Measurements from ENCODE around the gene CAPNS2. TPM values are rescaled to one million over a fixed set of nuclear protein-coding genes. Genes with fewer than 3 reads are reported as not detected.
A peak's percentile ranks its signal among the peaks of the same experiment; 100 is the strongest.
"Not testable (repeated sequence)": the region's sequence is repeated elsewhere in the genome, so short reads cannot be mapped to it uniquely, and the experiment has no call there.

CAPNS2 gene
- total and polyA plus RNA-seq, 8 donors: 0.19 to 0.32 TPM; not detected in 6

GRCh38 chr16:55592306-55592705 lies 25.8 kb downstream of the CAPNS2 start:
- no peak overlapping the region for H3K27ac ChIP-seq
- H3K4me1 ChIP-seq: no peaks in the 10 kb centered on the region
- no peaks in the 10 kb centered on the region for H3K36me3 ChIP-seq
- intact Hi-C loops (cut with DNase I): no loop called here
- DNase-seq (no peak), FAIRE-seq (no peak), ATAC-seq (no peak)
- H3K4me3 ChIP-seq: no peak overlapping the region
- H3K9me3 ChIP-seq: no peaks in the 10 kb centered on the region
- no peak for TF ChIP-seq CTCF (IDR thresholded peaks at IDR 0.05)
- no peaks in the 10 kb centered on the region for H3K27me3 ChIP-seq

GRCh38 chr16:55597928-55598327 lies 31.4 kb downstream of the CAPNS2 start:
- H3K9me3 ChIP-seq: no peaks in the 10 kb centered on the region
- TF ChIP-seq CTCF (IDR thresholded peaks at IDR 0.05): no peak
- no peak for FAIRE-seq
- WGBS, 2 donors: 19 to 26% methylated on average over 4 of the region's 4 CpGs
- H3K27ac ChIP-seq: no peak overlapping the region
- H3K27me3 ChIP-seq: no peaks in the 10 kb centered on the region
- intact Hi-C loops (cut with DNase I): no loop called here
- ATAC-seq: no peak
- H3K4me3 ChIP-seq: no peak overlapping the region
- H3K4me1 ChIP-seq: no peaks in the 10 kb centered on the region
- H3K36me3 ChIP-seq: no peaks in the 10 kb centered on the region
- DNase-seq: no peak

- FAIRE-seq: no peak
- peak in 1 of 4 donors; percentile 40 for ATAC-seq
- no peak for TF ChIP-seq CTCF (IDR thresholded peaks at IDR 0.05)
- 39 to 40% methylated on average over 4 of the region's 4 CpGs for WGBS, 2 donors
- Histone ChIP-seq H3K27me3 (no peaks in the 10 kb centered on the region), H3K4me3 (no peak overlapping the region), H3K27ac (no peak overlapping the region), H3K36me3 (no peaks in the 10 kb centered on the region), H3K9me3 (no peaks in the 10 kb centered on the region), H3K4me1 (no peaks in the 10 kb centered on the region)
- intact Hi-C loops (cut with DNase I): no loop called here
- no peak for DNase-seq
Measured at GRCh38 chr16:55605754-55606336, 39.4 kb downstream of the CAPNS2 start.

- 72 to 76% methylated on average over 6 of the region's 6 CpGs for WGBS, 2 donors
- no peaks in the 10 kb centered on the region for H3K4me1 ChIP-seq
- TF ChIP-seq CTCF (IDR thresholded peaks at IDR 0.05): no peak
- DNase-seq (no peak), FAIRE-seq (no peak), ATAC-seq (no peak)
- no peaks in the 10 kb centered on the region for H3K36me3 ChIP-seq
- no peak overlapping the region for H3K4me3 ChIP-seq
- no peaks in the 10 kb centered on the region for H3K9me3 ChIP-seq
- intact Hi-C loops (cut with DNase I): no loop called here
- H3K27ac ChIP-seq: no peak overlapping the region
- H3K27me3 ChIP-seq: no peaks in the 10 kb centered on the region
Measured at GRCh38 chr16:55613613-55614335, 47.3 kb downstream of the CAPNS2 start.

GRCh38 chr16:55615071-55615470 lies 48.6 kb downstream of the CAPNS2 start:
- no peaks in the 10 kb centered on the region for H3K4me1 ChIP-seq
- DNase-seq (no peak), ATAC-seq (no peak), FAIRE-seq (no peak)
- intact Hi-C loops (cut with DNase I): no loop called here
- H3K27me3 ChIP-seq: no peaks in the 10 kb centered on the region
- TF ChIP-seq CTCF (IDR thresholded peaks at IDR 0.05): no peak
- H3K4me3 ChIP-seq: no peak overlapping the region
- H3K36me3 ChIP-seq: no peaks in the 10 kb centered on the region
- no peaks in the 10 kb centered on the region for H3K9me3 ChIP-seq
- no peak overlapping the region for H3K27ac ChIP-seq
- WGBS, 2 donors: 77 to 85% methylated on average over 3 of the region's 3 CpGs

GRCh38 chr16:55615670-55616069 lies 49.2 kb downstream of the CAPNS2 start:
- DNase-seq; intact Hi-C loops (cut with DNase I): not testable (repeated sequence)

More at GRCh38 chr16:55615670-55616069, 49.2 kb downstream of the CAPNS2 start:
- H3K27ac ChIP-seq, FAIRE-seq, ATAC-seq, H3K4me3 ChIP-seq, H3K27me3 ChIP-seq, H3K9me3 ChIP-seq, H3K36me3 ChIP-seq, H3K4me1 ChIP-seq: not testable (repeated sequence)
- WGBS, 2 donors: 73 to 79% methylated on average over 11 of the region's 11 CpGs

All from pancreas (tissue), 10 donors.